Sigmoid colon (tissue), 7 donors: ENCODE measurements around the gene FXR2. TPM values are rescaled to one million over a fixed set of nuclear protein-coding genes. Genes with fewer than 3 reads are reported as not detected.

ENCODE experiments used
- DNase-seq: peaks from one replicate; pipeline ENCODE4 v3.0.0-alpha.2; 2019
- H3K27ac ChIP-seq, 4 donors: fragments of 200-600 bp; sonication (generic); one replicate each; pipeline ENCODE4 v1.5.1; 2016 to 2019; ENCODE audit warnings: mild to moderate bottlenecking in 1 of 4
- H3K27me3 ChIP-seq, 3 donors: fragments of 200-600 bp; sonication (generic); one replicate each; pipeline ENCODE4 v1.5.1; 2019; ENCODE audit warnings: mild to moderate bottlenecking in 1 of 3
- H3K36me3 ChIP-seq, 4 donors: fragments of 200-600 bp; sonication (generic); one replicate each; pipeline ENCODE4 v1.5.1; 2016 to 2019
- H3K4me1 ChIP-seq, 4 donors: fragments of 200-600 bp; sonication (generic); one replicate each; pipeline ENCODE4 v1.5.1; 2017 to 2019
- H3K4me3 ChIP-seq, 4 donors: fragments of 200-600 bp; sonication (generic); one replicate each; pipeline ENCODE4 v1.5.1; 2017 to 2019; ENCODE audit warnings: mild to moderate bottlenecking in 2 of 4, moderate library complexity in 1 of 4
- H3K9me3 ChIP-seq, 4 donors: fragments of 200-600 bp in 3 of 4; sonication (generic) in 3 of 4; one replicate each; pipeline versions ENCODE4 v1.5.1 to v1.6.1; 2013 to 2019
- EP300 ChIP-seq, 4 donors: sonication (generic); formaldehyde crosslinking; IDR thresholded peaks; one replicate each; pipeline ENCODE4 v1.6.1; 2017; ENCODE audit warnings: antibody characterized with exemption in 4 of 4
- POLR2A ChIP-seq, 2 donors: fragments of 450-650 bp; IDR thresholded peaks; one replicate each; pipeline ENCODE4 v1.6.1; 2016; ENCODE audit warnings: antibody characterized with exemption in 2 of 2, mild to moderate bottlenecking in 2 of 2, moderate library complexity in 2 of 2
- POLR2AphosphoS5 ChIP-seq, 4 donors: sonication (generic); formaldehyde crosslinking; IDR thresholded peaks; one replicate each; pipeline ENCODE4 v1.6.1; 2017; ENCODE audit warnings: antibody characterized with exemption in 4 of 4
- WGBS, 2 donors: extraction: QIAGEN DNeasy Blood & Tissue Kit; methylation state at CpG; one replicate each; pipeline ENCODE4 v1.1.7; 2013; 5-methylcytosine and 5-hydroxymethylcytosine counted together
- intact Hi-C: fragments of 100-400 bp; cut with DNase I; formaldehyde crosslinking; loops from one replicate; pipeline ENCODE4 v1.15.1; 2023
- polyA plus RNA-seq, 3 donors: library from polyadenylated mRNA; stranded (reverse); fragments of 200-250 nt; gene quantifications; one replicate each; pipeline ENCODE4 v1.2.3, GENCODE V29; 2013
- total RNA-seq, 4 donors: library from RNA; depleted of rRNA; stranded (reverse); fragments of >200 nt; gene quantifications; one replicate each; pipeline ENCODE4 v1.1.0, GENCODE V29; 2016
- TF ChIP-seq, protein P1 (sequence below), 4 experiments: fragments of 450-650 bp in 3 of 4; fragments of 200-600 bp in 1 of 4; IDR thresholded peaks; one replicate each; pipeline ENCODE4 v1.5.1; 2016 to 2019; ENCODE audit warnings: antibody characterized with exemption in 4 of 4, mild to moderate bottlenecking in 3 of 4, moderate library complexity in 2 of 4
- donor health status: healthy with polysubstance abuse.
- donor health status: Bipolar disorder and iron deficiency.
- donor health status: healthy.

The FXR2 gene
- total and polyA plus RNA-seq, 7 donors, result 21.3 to 35.5 (median 33.8) TPM

DNA sequence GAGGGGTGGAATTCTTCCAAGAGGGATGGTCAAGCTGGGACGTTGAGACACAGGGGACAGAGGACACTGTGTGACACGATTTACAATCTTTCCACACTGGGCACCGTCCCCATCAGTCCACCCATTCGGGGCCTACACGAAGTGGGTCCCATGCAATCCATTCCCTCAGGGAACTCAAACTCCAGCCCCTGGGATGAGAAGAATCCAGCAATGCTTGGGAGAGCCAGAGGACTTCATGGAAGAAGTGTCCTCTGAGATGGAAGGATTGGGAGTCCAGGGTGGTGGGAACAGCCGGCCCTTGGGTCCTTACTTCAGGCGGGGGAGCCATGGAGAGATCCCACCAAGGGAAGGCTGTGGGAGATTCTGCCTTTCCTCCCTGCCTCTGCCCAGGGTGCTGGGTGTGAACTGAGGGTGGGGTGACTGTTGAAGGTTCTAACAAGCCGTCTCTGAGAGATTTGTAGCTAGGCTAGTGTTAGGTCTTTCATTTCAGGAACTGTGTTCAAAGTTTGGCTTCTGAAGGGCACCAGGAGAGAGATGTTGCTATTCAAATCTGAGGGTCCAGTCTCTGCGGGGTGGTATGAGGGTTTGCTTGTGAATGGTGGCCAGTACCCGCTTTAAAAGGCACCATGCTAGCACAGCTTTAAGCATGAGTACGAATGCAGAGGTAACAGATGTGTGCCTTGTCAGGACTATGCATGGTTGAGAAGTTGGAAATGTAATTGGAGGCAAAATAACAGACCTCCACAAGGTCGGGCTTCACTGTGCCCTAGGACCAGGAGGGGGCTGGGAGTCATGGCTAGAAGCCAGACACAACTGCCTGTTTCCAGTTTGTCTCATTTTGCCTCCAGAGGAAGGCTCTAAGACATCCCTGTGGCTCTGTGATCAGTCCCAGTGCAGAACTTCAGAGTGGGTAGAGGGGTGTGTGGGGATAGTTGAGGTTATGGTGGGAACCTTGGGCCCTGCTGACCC is 38.0 kb upstream of the FXR2 start:
- no peak for DNase-seq
- Histone ChIP-seq H3K4me1 (peaks cover 0 to 32% (median 28%) of the 10 kb centered on the region in 4 donors), H3K27ac (peak overlapping the region in 2 of 4 donors; percentile 55 to 68), H3K27me3 (peaks cover 11 to 55% (median 29%) of the 10 kb centered on the region in 3 donors), H3K4me3 (no peak overlapping the region), H3K9me3 (no peaks in the 10 kb centered on the region), H3K36me3 (no peaks in the 10 kb centered on the region)
- 65 to 72% methylated on average over 12 of the region's 12 CpGs for WGBS, 2 donors
- intact Hi-C loops, result loop anchor here (5.0 kb wide), 1 partner anchor 35 kb away; the partner anchor contains the start of genes TP53 and WRAP53
- TF ChIP-seq POLR2A (IDR thresholded peaks at IDR 0.05), result no peak
- TF ChIP-seq, protein P1, sequence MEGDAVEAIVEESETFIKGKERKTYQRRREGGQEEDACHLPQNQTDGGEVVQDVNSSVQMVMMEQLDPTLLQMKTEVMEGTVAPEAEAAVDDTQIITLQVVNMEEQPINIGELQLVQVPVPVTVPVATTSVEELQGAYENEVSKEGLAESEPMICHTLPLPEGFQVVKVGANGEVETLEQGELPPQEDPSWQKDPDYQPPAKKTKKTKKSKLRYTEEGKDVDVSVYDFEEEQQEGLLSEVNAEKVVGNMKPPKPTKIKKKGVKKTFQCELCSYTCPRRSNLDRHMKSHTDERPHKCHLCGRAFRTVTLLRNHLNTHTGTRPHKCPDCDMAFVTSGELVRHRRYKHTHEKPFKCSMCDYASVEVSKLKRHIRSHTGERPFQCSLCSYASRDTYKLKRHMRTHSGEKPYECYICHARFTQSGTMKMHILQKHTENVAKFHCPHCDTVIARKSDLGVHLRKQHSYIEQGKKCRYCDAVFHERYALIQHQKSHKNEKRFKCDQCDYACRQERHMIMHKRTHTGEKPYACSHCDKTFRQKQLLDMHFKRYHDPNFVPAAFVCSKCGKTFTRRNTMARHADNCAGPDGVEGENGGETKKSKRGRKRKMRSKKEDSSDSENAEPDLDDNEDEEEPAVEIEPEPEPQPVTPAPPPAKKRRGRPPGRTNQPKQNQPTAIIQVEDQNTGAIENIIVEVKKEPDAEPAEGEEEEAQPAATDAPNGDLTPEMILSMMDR (IDR thresholded peaks at IDR 0.05), result no peak
- no peak for TF ChIP-seq POLR2AphosphoS5 (IDR thresholded peaks at IDR 0.05)
- no peak for TF ChIP-seq EP300 (IDR thresholded peaks at IDR 0.05)

DNA sequence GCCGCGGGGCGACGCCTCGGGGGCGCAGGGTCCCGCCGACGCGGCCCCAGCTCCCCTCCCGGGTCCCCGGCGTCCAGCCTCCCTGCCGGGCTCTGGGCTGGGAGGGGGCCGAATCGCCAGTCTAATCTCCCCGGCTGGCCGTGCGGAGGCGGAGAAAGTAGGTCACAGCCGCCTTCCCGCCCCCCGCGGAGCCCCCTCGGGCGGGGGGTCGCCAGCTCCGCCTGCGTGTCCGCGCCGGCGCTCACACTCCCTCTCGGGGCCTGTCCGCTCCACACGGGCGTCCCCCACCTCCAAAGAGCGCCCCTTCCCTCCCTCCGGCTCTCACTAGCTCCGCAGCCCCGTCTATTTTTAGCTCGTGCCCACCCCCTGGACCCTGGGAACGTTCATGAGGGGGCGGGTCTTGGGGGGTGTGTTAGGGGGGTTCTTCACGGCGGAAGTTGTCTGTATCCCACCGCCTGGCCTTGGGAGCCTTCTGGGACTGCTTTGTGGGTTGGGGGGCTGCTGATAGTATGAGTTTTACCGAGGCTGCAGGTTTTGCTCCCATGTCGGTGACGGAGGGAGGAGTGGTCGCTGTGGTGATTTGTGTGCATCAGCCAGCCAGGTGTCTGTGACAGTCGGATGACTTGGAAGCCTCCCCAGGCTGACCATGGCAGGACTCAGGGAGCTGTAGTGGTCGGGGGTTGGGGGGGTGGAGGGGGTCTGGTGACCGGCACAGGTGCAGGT is 37.1 kb upstream of the FXR2 start:
- H3K4me1 ChIP-seq, result peaks cover 0 to 25% (median 21%) of the 10 kb centered on the region in 4 donors
- peaks cover 11 to 61% (median 29%) of the 10 kb centered on the region in 3 donors for H3K27me3 ChIP-seq
- H3K27ac ChIP-seq, result peak overlapping the region; percentile 51 to 68 (median 58)
- TF ChIP-seq POLR2AphosphoS5 (IDR thresholded peaks at IDR 0.05), result no peak
- TF ChIP-seq, protein P1 (IDR thresholded peaks at IDR 0.05), result no peak
- no peak for TF ChIP-seq EP300 (IDR thresholded peaks at IDR 0.05)
- TF ChIP-seq POLR2A (IDR thresholded peaks at IDR 0.05), result no peak
- H3K36me3 ChIP-seq, result no peaks in the 10 kb centered on the region
- no peak for DNase-seq
- H3K4me3 ChIP-seq, result peak overlapping the region; percentile 39 to 55 (median 52)
- WGBS, 2 donors, result 5 to 6% methylated on average over 54 of the region's 54 CpGs
- H3K9me3 ChIP-seq, result no peaks in the 10 kb centered on the region
- intact Hi-C loops, result loop anchor here (5.0 kb wide), 1 partner anchor 35 kb away; the partner anchor contains the start of genes TP53 and WRAP53

DNA sequence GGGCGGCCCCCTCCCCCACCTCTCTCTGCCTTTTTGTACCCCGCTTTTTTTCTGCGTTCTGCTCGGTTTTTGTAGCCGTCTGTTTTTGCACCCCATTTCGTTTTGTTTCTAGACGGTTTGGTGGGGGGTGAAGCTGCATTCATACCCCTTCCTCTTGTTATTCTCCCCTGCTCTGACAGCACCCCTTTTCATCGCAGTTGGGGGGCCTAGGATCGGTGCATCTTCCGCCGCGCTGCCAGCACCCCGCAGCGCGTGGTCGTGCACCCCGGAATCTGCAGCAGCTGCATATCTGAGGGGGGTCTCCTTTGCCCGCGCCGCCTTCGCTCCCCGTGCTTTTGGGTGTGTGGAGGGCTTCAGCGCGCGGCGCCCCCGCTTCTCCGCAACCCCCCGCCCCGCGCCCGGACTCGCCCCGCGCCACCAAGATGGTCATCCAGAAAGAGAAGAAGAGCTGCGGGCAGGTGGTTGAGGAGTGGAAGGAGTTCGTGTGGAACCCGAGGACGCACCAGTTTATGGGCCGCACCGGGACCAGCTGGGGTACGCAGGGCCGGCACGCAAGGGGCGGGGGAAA is 36.5 kb upstream of the FXR2 start:
- H3K4me1 ChIP-seq, result peaks cover 0 to 21% (median 18%) of the 10 kb centered on the region in 4 donors
- TF ChIP-seq, protein P1 (IDR thresholded peaks at IDR 0.05), result no peak
- no peak for TF ChIP-seq POLR2AphosphoS5 (IDR thresholded peaks at IDR 0.05)
- TF ChIP-seq EP300 (IDR thresholded peaks at IDR 0.05), result no peak
- TF ChIP-seq POLR2A (IDR thresholded peaks at IDR 0.05), result no peak
- DNase-seq, result no peak
- H3K4me3 ChIP-seq, result peak overlapping the region; percentile 39 to 55 (median 52)
- WGBS, 2 donors, result 1 to 2% methylated on average over 45 of the region's 45 CpGs
- no peaks in the 10 kb centered on the region for H3K36me3 ChIP-seq
- H3K27me3 ChIP-seq, result peaks cover 11 to 61% (median 29%) of the 10 kb centered on the region in 3 donors
- H3K9me3 ChIP-seq, result no peaks in the 10 kb centered on the region
- H3K27ac ChIP-seq, result peak overlapping the region; percentile 51 to 68 (median 58)
- intact Hi-C loops, result loop anchor here (5.0 kb wide), 1 partner anchor 36 kb away; the partner anchor contains the start of genes TP53 and WRAP53

DNA sequence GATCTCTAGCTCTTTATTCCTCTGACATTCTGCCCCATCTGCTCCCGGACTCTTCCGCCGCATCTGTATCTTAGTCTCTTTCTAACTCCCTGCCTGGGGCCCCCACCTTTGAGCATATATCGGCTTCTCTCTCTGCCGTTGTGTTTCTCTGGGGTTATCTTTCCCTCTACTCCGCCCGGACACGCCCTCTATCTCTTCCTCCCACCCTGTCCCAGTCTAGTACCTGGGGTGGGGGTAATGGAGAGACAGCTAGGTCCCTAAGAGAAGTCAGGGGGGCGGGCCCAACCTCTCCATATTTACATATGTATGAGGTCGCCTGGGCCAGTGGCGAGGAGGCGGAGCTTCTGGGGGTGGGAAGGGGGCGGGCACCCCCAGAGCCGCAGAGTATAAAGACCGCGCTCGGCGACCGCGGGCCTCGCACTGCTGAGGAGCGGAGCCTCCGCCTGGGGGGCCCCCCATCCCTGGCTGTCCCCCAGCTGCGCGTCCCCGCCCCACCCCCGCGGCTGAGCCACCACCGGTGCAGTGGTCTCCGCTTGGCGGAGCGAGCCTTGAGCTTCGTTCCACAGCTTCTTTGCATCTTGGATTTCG is 35.9 kb upstream of the FXR2 start, which contains the start of gene ATP1B2:
Gene ATP1B2, plus strand, starts transcription at position 418 of the 588 bp plus-strand sequence. CDS start 593 bp downstream, outside the sequence.
- Histone ChIP-seq H3K36me3 (no peaks in the 10 kb centered on the region), H3K27ac (peak within 1 kb of the TSS; percentile 51 to 68 (median 58)), H3K27me3 (peaks cover 11 to 61% (median 29%) of the 10 kb centered on the region in 3 donors), H3K4me3 (peak within 1 kb of the TSS; percentile 39 to 55 (median 52)), H3K4me1 (peaks cover 0 to 21% (median 18%) of the 10 kb centered on the region in 4 donors), H3K9me3 (no peaks in the 10 kb centered on the region)
- 1% methylated on average over 34 of the region's 34 CpGs for WGBS, 2 donors
- intact Hi-C loops, result loop anchor here (5.0 kb wide), 1 partner anchor 37 kb away; the partner anchor contains the start of genes TP53 and WRAP53
- peak; percentile 93 for DNase-seq
- TF ChIP-seq EP300 (IDR thresholded peaks at IDR 0.05), result no peak
- TF ChIP-seq POLR2AphosphoS5 (IDR thresholded peaks at IDR 0.05), result peak; percentile 13 to 38 (median 28)
- no peak for TF ChIP-seq POLR2A (IDR thresholded peaks at IDR 0.05)
- TF ChIP-seq, protein P1 (IDR thresholded peaks at IDR 0.05), result no peak
